GM18867 (cell line): ENCODE data around the gene GNPNAT1.

Experiments used
- ATAC-seq: cut with Tn5 transposase; IDR thresholded peaks from one replicate; pipeline ENCODE4 v1.9.1; 2021; ENCODE audit warnings: mild to moderate bottlenecking, moderate library complexity; ENCODE audit not compliant: unreplicated experiment

GNPNAT1 gene

DNA sequence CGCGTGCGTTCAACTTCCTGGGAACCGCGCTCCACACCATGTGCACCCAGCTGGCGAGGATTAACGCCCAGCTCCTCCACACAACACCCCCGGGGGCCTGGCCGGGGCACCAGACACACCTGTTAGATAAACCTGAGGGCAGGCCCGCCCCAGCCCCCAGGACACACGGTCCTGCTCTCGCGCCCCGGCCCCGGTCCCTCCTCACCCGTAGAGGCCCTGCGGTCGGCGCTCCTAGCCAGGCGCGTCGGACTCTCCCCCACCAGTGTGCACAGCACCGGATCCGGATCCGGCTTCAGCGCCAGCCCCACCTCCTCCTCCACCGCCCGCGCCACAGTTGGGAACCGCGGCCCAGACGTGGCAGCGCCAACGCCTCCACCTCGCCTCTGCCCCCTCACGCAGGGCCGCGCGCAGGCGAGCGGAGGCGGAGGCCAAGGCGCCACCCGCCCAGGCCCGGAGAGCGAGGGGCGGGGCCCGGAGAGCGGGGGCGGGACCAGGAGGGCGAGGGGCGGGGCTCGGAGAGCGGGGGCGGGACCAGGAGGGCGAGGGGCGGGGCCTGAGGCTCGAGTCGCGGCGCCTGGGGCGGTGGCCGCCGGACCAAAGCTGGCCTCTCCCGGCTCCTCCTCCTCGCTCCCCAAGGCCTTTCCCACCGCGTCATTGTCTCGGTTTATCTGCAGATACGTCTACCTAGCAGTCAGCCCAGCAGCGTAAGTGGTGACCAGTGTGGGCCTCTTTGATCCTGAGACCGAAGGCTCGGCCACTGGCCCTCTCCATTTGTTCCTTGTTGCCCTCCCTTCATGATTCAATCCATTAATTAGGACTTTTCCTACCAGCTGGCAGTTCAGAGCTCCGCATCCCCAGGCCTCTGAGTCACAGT is at the start of gene GNPNAT1:
TSS of gene GNPNAT1 (minus strand) at position 385 of the 874 bp plus-strand sequence. CDS start 6,957 bp downstream, outside the sequence.
- peak; percentile 96 for ATAC-seq

DNA sequence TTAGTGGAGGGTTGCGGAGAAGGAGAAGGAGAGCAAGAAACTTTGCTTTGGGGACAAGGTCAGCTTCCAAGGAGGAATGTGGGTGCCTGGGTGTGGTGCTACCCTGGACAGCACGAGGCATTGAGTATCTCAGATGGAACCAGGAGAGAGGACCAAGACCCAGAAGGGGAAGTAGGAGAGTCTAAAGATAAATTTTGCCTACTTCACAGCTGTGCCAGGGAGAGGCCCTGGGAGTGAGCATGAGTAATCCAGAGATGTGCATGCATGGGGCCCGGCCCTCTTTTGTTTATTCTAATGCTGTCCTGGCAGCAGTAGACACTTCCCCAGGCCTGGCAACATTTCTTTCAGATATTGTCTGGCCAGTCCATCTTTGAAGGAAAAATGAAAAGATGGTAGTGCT is 49.5 kb upstream of the GNPNAT1 start:
- no peak for ATAC-seq

DNA sequence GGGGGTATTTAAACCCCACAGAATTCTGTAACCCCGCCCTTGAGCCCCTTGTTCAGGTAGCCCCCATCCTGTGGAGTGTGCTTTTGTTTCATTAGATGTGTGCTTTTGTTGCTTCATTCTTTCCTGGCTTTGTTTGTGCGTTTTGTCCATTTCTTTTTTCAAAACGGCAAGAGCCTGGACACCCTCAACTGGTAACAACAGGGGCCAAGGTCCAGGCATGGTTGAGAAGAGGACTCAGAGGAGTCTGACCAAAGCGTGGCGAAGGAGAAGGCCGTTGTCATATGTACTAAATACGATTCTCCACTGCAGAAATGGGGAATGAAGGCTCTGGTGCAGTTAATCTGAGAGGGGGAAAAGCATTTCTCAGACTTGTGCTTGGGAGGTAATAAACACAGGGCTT is 46.0 kb upstream of the GNPNAT1 start:
- no peak for ATAC-seq

DNA sequence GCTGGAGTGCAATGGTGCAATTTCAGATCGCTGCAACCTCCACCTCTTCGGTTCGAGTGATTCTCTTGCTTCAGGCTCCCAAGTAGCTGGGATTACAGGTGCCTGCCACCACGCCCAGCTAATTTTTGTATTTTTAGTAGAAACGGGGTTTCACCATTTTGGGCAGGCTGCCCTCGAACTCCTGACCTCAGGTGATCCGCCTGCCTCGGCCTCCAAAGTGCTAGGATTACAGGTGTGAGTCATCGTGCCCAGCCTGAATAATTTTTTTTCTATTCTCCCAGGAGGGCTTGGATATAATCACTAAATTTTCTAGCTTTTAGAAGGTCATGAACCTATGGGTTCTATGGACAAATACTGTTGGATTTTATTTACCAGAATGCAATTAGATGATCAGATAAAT is 44.7 kb upstream of the GNPNAT1 start:
- no peak for ATAC-seq

DNA sequence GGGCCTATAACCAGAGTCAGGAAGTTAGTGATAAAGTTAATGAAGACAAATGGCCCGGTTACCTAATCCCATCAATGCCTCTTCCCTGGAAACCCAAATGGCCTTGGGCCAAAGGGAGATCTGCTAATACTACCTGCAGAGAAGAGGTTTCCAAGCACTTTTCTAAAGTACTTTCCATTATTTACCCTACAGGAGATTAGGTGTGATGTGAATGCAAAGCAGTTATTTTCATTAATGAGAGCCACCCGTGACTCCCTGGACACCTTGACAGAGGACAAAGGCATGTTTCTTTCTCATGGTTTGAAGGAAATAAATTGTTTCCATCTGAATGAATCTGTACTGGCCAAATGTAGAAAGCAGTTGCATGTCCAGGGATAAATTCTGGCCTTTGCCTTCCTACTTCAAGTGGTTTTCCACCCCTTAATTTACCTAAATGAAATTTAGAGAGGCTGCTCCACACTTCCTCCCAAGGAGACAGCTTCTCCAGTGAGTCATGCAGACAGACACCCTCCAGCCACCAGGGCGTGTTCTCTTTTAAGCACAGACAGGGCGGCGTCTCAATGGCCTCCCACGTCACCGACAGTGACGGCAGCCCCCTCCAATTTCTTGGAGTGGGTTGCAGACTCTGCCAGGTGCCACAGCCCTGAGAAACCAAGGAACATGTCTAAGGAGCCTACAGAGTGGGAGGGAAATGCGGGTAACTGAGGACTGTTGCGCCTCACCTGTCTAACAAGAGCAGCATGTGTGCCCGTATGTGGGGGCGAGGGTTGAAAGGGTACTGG is 43.9 kb upstream of the GNPNAT1 start:
- ATAC-seq, result no peak

DNA sequence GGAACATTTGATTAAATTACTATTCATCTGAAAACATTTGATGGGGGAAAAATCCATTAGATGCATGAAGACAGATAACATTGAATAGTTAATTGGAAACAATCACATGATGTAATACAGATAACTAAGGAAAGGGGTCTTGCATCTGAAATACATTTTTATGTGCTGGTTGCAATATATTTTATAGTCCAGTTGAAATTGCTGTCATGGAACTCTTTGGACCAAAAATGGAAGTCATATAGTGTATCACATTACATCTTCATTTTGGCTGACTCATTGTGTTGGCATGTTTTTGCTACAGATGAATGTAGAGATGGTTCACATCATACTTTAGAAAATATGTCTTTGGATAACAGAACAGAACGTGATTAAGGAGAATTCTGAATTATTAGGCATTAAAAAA is 43.0 kb upstream of the GNPNAT1 start:
- ATAC-seq, result no peak

DNA sequence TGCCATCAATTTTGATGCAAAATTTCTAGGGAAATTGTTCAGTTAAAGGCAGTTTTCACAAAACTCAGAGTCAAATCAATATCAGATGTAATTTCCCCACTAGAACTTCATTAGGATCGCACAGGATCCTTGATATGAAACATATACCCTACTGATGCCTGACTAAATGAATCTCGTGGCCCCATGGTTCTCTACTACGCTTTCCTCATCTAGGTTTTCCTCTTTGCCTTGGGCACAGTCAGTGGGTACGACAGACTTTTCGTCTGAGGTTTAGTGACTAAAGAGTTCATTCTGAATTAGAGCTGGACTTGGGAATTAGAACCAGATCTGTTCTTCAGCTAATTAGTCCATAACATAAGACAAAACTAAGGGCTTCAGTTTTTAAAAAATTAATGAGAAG is 42.5 kb upstream of the GNPNAT1 start:
- ATAC-seq, result no peak

DNA sequence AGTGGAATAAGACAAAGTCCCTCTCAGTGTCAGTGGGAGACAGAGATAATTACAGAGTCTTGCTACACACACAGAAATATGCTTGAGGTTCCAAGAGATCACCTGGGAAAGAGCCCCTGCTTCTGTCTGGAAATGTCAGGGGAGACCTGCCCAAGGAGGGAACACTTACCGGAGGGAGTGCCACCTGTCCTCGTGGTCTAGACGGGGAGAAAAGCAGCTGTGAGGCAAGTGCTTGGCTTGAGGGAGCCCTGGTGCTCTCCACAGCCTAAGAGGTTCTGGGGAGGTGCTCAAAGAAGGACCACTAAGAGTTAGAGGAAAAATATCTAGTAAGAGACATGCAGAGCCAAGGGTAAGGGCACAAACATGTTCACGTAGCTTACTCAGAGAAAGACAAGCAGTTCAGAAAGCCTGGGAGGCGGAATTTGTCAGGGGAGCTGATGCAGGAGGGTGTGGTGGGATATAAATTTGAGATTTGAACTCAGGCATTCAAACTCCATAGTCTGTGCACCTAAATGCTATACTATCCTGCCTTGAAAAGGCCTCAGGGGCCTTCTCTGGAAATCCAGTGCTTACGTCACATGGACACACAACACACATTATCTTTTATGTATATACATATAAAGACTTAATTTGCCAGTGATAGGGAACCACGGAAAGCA is 38.2 kb upstream of the GNPNAT1 start:
- no peak for ATAC-seq

DNA sequence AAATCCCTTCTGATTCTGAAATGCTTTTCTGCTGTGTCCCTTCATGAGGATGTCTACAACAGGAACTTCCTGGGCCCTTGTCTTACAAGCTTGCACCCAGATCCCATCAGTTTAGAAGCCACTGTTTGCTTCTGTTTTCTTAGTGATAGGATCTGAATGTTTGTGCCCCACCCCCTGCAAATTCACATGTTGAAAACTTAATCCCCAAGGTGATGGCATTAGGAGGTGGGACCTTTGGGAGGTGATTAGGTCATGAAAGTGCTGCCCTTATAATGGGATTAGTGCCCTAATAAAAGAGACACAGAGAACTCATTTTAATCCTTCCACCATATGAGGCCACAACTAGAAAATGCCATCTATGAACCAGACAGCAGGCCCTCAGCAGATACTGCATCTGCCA is 36.0 kb upstream of the GNPNAT1 start:
- ATAC-seq, result no peak

DNA sequence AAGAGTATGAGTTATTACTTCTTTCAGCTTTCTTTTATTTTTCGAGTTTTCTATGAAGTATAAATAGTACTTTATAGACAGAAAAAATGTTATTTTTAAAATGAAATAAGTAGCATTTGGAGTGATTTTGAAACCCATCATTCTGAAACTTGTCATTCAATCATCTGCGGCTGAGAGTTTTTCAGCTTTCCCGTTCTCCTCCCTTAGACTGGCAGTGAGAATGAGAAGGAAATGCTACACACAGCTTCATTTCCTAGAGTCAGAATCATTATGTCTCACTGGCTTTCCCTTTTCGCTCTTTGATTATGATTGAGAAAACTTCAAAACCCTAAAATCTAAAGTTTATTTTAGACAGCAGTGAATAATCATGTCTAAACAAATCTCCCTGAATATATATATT is 33.7 kb upstream of the GNPNAT1 start:
- ATAC-seq, result no peak

DNA sequence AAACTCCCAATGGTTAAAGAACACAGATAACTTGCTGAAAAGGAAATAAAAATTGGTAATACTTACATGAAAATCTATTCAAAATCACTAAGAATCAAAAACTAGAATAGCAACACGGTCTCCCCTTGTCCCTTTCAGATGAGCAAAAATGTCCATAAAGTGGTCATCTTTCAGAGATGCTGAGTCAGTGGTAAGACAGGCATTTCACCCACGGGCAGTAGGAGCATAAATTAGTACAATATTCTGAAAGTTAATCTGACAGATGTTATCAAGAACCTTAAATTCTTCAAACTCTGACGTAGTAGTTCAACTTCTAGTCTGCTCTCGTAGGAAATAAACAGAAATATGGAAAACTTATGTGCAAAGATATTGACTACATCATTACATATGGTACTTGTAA is 33.1 kb upstream of the GNPNAT1 start:
- ATAC-seq, result no peak

DNA sequence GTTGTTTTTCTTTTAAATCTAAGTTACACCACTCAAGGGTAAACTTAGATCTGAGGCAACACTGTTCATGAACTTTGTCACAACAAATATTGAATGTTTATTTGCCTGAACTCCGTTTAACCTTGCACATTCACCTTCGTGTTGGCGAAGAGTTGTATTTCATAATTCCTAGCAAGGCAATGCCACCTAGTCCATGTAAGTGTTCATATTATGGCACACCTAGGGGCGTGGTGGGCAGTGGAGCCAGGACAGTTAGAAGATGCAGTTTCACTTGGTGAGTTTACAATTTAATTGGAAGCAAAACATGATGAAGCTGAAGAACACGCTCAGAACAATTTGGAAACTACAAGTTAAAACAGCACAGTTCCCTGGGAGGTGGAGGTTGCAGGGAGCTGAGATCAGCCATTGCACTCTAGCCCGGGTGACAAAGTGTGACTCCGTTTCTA is 30.4 kb upstream of the GNPNAT1 start:
- ATAC-seq, result no peak

DNA sequence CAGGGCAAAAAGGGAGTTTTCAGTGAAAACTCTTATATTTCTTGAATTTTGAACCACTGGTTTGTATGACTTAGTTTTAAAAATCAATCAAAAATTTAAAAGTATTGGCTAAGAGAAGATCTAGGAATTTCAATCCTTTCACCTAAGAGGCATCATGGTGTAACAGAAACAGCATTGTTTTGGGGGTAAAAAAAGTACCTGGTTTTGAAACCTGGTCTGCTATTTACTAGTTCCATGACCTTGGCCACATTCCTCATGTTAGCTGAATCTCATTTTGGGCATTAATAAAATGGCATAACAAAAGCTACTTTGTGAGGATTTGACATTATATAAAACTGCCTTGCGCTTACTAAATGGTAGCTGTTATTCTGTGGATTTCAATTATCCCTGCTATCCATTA is 16.7 kb upstream of the GNPNAT1 start:
- ATAC-seq, result no peak

DNA sequence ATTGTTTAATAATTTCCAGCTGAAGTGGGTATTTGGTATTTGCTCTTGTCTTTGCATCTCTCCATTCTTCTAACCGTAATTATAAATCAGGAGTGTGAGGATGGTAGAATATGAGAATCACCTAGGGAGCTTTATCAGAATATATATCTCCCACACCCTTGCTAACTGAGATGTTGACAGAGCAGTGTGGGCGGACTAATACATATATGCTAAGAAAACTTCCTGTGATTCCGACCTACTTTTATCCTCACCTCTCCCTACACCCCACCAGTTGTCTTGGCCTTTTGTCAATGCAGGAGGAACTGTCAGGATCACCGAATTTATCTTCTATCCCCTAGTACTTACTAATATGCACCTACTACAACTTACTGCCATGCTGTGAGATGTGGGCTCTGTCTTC is 14.7 kb upstream of the GNPNAT1 start:
- ATAC-seq, result no peak

DNA sequence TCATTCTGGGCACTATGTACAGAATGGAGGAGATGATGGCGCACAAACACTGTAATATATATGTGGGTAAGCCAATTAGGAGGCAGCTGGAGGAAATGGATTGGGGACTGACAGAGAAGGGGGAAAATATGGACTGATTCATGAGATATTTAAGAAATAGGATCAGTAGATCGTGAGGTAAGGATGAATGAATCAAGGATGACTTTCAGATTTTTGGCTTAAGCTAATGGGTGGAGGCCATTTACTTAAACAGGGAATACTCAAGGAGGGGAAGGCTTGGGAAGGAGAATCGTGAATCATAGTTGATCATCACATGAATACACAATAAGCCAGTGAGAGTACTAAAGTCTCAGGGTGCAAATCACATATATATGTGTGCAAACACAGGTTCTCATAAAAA is 11.2 kb upstream of the GNPNAT1 start:
- ATAC-seq, result no peak

DNA sequence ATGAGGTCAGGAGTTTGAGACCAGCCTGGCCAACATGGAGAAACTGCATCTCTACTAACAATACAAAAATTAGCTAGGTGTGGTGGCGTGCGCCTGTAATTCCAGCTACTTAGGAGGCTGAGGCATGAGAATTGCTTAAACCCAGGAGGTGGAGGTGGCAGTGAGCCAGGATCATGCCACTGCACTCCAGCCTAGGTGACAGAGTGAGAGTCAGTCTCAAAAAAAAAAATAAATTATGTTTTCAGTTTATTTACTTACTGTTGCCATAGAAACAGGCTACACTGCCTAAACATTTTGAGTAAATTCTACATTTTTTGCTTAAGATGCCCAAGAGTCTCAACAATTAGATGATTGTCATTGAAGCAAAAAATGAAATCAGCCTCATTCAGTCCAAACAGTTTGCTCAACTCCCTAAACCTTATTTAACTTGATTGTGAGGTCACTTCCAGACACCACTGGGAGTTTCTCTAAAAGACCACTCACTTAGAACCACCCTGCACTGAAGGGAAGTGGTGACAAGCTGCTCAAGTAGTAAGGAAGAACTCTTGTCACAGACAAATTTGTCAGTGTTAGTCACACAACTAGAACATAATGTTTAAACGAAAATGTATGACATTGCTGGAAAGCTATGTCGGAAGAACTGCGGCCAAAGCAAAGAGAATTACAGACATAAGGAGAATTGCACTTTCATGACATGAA is 9.8 kb upstream of the GNPNAT1 start:
- no peak for ATAC-seq

DNA sequence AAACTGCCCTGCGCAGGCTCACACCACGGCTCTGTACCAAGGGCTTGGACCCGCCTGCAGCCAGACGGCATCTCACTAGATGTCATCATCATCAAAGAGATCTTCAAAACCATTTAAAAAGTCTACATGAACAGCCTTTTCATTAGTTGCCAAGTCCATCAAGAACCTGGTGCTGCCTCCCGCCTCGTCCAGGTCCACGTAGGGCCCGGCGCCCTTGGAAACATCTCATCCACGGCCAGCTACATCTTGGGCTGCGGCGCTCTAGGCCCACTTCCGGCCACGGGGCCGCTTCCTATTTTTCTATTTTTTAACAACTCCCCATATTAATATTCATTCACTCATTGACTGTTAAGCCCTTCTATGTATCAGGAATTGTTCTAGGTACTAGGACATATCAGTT is 7.4 kb upstream of the GNPNAT1 start:
- no peak for ATAC-seq

DNA sequence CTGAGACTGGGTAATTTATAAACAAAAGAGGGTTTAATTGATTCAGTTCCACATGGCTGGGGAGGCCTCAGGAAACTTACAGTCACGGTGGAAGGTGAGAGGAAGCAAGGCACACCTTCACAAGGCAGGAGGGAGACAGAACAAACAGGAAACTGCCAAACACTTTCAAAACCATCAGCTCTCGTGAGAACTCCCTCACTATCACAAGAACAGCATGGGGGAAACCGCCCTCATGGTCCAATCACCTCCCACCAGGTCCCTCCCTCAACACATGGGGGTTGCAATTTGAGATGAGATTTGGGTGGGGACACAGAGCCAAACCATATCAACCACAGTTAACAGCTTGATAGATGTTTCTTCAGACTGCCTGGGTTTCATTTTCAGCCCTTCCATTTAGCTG is 6.2 kb upstream of the GNPNAT1 start:
- no peak for ATAC-seq

DNA sequence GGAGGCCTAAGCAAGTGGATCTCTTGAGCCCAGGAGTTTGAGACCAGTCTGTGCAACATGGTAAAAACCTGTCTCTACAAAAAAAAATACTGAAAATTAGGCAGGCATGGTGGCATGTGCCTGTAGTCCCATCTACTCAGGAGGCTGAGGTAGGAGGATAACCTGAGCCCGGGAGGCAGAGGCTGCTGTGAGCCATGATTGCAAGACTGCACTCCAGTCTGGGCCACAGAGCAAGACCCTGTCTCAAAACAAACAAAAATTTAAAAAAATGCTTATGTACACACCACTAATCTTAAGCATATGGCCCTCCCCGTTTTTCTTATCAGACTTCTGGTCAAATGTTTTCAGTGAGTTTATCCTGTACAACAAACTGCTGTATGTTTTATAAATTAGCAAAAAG is 1.7 kb upstream of the GNPNAT1 start:
- no peak for ATAC-seq

DNA sequence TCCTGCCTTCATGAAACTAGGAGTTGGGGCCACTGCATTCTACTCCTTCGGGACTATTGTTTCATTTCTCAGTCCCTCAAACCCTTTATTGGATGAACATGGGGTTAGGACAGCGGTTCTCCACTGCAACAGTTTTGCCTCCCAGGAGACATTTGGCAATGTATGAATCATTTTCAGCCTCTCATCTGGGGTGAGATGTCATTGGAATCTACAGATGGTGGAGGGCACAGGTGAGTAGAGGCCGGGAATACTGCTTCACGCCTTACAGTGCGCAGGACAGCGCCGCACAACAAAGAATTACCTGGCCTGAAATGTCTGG is 649 bp upstream of the GNPNAT1 start:
- no peak for ATAC-seq

DNA sequence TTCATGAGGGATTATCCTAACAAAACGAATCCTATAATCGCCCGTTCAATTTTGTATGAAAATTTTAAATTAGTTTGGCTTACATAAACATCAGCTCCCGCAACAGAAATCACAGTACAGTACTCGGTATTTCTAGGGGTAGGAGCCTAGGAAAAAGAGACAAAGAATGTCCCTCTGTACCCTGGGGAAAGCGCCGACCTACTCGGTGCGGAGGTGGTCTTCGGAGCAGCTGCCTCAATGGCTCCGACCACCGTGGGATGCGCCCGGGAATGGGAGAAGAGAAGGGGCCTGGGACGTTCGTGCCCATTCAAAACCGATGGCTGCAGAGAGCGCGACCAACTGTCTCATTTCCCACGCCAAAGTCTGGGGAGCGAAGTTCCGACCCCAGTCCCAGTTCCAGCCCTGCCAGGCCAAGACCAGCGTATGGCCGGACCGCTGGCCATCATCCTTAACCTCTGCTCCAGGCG is 618 bp downstream of the GNPNAT1 start:
- no peak for ATAC-seq
